Measurements from ENCODE around the gene ZNF575.

- no peak for TF ChIP-seq CTCF (conservative IDR thresholded peaks at IDR 0.05; ENCODE audit: low read length)
- no peak for TF ChIP-seq EZH2phosphoT487 (IDR thresholded peaks at IDR 0.05; ENCODE audit: borderline replicate concordance, low read depth, low read length)
Measured at GRCh38 chr19:43548706-43549105, 15.7 kb downstream of the ZNF575 start.

Data from OCI-LY7 (cell line).